ENCODE measurements around the gene RNLS.

- TF ChIP-seq CTCF (IDR thresholded peaks at IDR 0.05; ENCODE audit: insufficient read depth, low read length, poor library complexity, severe bottlenecking) (no peak), EZH2phosphoT487 (conservative IDR thresholded peaks at IDR 0.05; ENCODE audit: low read length) (no peak)
These were observed 343.9 kb downstream of the RNLS start for GRCh38 chr10:88239212-88239611.
